ELR (cell line): ENCODE results near the gene MTIF3.
A peak's percentile ranks its signal among the peaks of the same experiment; 100 is the strongest.

Experiments
- DNase-seq: peaks from one replicate; pipeline ENCODE4 v3.0.0-alpha.2; 2015; ENCODE audit warnings: low read depth

The MTIF3 gene, protein sequence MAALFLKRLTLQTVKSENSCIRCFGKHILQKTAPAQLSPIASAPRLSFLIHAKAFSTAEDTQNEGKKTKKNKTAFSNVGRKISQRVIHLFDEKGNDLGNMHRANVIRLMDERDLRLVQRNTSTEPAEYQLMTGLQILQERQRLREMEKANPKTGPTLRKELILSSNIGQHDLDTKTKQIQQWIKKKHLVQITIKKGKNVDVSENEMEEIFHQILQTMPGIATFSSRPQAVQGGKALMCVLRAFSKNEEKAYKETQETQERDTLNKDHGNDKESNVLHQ

DNA sequence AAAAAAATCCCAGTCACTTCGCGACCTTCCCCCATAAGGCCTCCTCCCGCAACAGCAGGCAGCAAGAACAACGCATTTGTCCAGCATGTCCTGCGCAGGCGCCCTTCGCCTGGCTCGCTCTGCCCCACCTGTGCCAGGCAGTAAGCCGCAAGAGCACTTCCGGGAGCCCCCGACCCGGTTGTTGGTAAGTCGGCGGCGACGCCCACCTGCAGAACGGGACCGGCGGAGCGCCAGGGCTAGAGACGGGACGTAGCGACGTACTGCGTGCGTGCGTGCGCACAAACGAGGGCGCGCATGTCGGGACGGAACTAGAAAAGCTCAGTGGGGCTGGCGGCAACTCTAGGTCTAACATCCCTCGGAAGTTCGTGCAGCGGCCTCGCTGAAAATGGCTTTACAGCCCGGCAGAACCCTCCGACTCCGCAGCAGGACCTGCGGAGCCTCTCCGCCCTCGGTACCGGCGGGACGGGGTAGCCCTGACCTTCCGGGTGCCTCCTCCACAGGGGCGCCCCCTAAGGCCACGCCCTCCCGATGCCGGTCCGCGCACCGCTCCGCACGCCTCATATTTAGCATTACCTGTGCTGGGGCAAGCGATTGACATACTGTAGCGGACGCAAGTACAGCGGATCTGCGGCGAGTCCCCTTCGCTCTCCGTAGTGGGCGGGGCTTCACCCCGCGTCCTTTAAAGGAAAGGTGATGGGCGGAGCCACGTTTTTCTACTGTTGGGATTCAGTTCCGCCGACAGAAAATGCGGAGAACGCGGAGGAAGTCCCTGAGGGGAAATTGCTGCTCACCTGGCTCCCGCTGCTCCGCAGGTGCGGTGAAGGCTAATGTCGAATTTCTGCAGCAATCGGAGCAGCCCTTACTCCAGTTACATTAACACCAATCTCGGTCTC, at the start of gene MTIF3:
Gene MTIF3, minus strand, starts transcription at position 629 of the 893 bp plus-strand sequence. CDS start 10,116 bp downstream, outside the sequence.
- DNase-seq = peak; percentile 95

DNA sequence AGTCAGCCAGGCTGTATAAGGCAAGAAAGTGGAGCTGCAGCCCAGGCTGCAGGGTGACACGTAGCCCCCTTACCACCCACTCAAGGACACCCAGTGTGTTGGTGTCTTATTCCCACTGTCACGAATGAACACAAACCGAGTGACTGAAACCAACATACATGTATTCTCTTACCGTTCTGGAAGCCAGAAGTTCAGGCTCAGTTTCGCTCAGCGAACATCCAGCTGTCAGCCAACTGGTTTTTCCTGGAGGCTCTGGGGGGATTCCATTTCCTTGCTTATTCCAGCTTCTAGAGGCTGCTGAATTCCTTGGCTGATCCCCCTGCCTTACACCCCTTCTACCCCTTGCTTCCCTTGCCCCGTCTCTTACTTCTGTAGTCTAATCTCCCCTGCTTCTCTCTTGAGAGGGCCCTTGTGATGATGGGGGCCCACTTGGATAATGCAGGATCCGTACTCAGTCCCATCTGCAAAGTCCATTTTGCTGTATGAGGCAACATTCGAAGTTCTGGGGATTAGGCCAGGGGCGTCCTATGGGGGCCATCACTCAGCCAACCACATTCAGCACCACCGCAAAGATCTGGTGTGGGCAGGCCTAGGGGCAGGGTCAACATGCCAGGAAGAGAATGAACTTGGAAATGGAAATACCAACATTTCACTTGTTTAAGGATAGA, 47.3 kb upstream of the MTIF3 start:
- DNase-seq = no peak

DNA sequence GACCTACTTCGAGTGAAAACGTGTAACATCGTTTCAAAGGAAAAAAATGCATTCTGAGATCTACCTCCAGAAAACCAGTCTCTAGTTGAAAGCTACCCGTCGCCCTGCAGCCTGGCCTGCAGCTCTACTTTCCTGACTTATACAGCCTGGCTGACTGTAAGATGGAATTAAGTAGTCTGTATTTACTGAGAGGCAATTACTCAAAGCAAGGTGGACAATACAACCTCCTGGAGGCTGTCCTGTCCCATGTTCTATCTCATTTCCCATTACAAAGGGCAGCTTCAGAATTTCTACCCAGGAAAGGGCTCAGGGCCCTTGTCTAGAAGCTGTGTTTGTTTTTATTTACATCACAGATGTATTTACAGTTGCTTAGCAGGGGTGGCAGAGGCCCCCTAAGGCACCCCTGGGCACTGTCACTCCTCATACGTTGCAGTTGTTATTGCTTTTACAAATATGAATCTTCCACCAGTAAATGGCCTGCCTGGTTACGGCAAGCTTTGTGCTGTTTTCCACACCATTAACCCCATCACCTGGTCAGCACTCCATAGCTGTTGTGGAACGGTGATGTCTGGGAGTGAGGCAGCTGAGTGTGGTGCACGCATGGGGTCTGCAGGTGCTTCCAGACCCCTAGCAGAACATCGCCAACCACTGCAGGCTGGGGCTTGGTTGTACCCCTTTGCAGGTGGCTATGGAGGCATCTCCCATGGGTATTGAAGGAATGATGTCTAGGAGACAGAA, 46.3 kb upstream of the MTIF3 start:
- no peak for DNase-seq

DNA sequence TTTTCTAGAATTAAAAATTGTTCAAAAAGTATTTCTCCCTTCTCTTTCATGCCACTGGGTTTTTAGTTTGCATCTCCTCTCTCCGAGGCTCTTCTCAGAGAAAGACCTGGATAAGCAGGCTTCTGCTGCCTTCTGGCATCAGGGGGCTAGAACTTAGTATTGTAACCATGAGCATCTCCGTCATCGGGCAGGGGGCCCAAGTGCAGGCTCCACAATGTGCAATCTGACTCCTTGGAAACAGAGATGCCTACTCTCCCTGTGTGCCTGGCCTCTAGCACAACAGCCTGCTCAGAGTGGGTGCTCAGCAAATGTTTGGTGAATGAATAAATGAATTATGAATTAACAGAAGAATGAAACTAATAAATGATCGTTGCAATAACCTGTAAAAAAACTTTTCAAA, 45.6 kb upstream of the MTIF3 start:
- DNase-seq = no peak

DNA sequence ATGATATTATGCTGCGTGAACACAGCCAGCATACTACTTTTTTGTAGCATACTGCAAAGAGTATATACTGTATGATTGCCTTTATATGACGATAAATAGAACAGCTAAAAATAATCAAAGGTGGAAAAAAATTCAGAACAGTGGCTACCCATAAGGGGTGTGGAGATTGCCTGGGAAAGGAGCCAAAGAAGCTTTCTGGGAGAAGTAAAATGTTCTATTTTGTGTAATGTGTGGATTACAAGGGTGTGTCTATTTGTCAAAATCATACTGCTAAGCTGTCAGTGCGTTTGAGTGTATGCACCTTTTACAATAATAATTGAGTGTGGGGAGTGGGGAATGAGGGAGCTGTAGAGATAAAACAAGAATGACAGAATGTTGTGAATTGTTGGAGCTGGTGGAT, 45.2 kb upstream of the MTIF3 start:
- no peak for DNase-seq

DNA sequence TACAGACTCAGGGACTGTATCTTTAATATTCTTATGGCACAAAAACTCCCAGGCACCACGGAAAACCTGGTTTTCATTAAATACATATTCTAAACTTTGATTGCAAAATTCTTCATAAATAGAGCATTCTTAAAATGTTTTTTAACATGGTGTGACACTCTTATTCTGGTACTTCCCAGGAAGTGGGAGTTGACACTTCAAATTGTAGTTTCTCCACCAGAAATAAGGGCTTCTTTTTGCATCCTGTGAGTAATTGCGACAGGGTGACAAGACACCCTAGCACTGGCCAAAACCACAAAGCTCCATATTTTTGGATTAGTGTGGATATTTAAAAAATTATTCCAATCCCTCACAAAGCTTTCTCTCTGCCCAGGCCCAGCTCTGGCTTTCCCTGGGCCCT, 43.6 kb upstream of the MTIF3 start:
- DNase-seq = no peak

DNA sequence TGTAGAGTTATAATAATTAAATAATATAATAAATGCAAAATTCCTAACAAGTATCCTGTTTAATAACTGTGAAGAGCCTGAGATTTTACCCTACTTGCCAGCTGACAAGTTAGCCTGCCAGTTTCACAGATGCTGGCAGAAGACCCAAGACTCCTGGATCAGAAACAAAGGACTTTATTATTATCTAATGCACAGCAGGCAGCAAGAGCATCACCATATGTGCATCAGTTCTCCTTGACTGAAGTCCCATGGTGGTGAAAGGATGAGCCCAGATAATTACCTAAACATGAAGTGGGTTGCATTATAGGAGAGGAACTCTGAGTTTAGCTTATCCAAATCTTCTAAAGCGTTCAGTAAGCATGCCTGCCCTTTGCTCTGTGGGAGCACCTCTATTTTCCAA, 39.1 kb upstream of the MTIF3 start:
- DNase-seq = no peak

DNA sequence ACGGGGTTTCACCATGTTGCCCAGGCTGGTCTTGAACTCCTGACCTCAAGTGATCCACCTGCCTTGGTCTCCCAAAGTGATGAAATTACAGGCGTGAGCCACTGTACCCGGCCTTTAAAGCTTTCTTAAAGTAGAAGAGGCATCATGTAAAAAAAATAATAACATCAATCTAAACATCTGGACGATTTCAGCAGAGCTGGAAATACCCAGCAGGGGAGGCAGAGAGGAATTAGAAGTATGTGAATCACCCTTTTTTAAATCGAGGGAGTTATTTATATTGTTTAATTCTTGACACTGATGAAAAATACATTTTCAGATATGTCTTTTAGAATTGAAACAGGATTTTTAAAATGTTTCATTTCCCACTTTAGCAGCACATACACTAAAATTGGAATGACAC, 37.4 kb upstream of the MTIF3 start:
- DNase-seq = no peak

DNA sequence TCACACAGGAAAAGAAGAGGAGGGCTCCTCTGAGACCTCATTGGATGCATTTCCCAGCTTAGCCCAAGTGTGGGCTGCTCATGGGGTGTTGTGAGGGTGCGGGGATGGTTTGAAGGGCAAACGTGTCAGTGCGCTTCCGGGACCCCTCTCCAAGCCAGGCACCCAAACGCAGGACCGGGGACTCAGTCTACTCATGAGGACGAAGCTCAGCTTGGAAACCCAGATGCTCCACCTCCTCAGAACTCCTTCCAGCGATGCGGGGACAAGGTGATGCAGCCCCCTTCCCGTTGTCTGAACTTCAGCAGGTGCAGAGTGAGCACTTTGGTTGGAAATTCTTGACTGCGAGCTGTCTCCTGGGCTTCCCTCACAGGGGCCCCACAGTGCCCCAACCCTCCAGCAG, 33.1 kb upstream of the MTIF3 start:
- DNase-seq = no peak

DNA sequence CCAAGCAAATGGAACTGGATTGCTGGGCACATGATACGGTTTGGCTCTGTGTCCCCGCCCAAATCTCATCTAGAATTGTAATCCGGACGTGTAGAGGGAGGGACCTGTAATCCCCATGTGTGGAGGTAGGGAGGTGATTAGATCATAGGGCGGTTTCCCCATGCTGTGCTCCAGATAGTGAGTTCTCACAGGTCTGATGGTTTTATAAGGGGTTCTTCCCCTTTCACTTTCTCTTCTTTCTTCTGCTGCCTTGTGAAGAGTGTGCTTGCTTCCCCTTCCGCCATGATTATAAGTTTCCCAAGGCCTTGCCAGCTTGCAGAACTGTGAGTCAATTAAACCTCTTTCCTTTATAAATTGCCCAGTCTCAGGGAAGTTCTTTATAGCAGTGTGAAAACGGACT, 32.6 kb upstream of the MTIF3 start:
- DNase-seq = no peak

DNA sequence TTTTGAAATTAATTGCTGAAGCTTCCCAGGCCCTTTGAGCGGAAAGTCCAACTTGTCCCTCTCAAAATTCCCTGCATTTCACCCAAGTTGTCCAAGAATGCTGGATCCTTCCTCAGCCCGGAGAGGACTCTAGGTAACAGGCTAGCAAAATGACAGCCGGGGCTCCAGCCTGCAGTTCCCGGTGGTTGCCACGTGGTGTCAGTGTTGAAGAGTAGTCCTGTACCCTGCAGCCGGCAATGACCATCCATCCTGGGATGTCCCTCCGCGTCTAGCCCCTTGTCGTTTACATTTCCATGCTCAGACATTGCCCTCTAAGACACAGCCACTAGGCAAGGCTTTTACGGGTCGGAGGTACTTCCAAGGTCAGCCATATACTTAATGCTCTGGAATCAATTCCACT, 31.4 kb upstream of the MTIF3 start:
- peak; percentile 57 for DNase-seq

DNA sequence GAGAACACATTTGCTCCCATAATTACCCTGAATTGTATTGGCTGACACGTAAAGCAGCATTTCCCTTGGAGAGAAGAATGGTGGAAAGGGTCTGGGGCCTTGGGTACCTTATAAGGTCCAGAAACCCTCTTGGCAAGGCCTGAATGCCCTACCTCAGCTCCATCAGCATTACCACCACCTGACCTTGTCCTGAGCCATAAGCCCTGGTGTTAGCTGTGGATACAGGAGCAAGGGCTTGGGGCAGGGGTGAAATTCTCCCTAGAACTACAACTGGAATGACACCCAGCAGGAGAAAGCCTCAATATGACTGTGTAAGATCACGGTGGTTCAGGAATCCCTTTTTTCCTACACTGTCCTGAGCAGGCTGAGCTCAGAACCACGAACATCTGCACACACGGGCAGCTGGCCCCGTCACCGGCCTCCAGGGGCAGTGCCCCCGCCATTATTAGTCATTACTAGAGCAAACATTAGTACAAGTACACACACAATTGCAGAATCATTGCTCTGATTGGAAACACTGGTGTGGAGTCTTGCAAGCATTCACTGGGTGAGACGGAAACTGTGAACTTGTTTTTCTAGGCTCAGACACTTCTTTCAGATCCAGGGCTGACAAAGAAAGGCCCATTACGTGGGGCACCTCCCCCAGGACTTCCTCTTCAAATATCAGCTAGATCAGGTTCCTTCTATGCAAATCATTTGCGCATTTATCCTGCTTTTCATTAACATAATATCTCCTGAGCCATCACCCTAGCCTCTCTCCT, 26.8 kb upstream of the MTIF3 start:
- DNase-seq = peak; percentile 45

DNA sequence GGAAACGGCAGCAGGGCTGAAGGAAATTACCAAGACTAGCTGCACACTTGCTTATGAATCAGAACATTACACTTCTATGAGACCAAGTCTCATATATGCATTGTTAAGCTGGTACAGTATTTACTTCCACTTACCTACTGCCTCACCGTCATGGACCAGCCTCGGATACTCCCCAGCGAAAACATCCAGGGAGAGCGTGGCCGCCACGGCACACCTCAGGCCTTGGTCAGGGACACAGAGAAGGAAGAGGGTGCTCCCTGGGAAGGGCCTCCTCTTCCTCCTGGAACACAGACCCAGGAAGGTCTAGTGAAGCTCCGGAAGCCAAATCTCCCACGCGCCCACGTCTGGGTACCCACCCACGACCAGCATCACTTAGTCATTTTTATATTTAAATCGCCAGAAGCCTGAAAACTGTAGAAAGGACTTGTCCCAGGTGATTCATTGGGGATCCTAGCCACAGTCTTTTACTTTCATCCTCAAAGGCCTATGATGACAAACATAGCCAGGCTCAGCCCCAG, 24.4 kb upstream of the MTIF3 start:
- DNase-seq = no peak

DNA sequence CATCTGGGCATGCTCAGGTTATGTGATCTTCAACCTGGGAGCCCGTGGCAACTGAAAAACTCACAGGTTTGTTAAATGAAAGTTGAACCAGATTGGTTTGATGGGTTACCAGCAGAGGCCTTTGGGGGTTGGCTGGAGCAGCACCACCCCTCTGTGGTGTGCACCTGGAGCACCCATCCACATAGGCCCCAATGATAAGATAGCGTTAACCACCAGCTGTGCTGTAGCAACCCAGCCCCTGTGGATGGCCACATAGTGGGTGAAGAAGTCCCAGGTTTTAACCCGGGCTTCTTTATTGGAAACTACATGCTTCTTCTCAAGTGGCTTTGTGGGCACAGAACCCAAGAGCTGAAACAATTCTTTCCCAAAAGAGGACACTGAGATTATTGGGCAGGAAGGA, 22.6 kb upstream of the MTIF3 start:
- DNase-seq = no peak

DNA sequence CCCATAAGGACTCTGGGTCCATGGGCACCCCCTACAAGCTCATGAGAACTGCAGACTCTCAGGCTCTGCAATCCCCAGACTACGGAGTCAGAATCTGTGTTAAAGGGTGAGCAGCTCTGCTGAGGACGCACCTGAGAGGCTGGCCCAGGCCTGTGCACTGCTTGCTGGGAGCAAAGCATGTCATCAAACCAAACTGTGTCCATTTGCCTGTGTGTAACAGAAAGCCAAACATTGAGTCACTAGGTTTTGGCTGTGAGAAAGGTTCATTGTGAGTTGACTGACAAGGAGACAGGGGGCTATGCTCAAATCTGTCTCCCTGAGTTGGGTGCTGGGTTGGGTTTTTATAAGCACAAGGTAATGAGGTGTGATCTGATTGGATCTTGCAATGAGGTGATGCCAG, 22.1 kb upstream of the MTIF3 start:
- DNase-seq = no peak

DNA sequence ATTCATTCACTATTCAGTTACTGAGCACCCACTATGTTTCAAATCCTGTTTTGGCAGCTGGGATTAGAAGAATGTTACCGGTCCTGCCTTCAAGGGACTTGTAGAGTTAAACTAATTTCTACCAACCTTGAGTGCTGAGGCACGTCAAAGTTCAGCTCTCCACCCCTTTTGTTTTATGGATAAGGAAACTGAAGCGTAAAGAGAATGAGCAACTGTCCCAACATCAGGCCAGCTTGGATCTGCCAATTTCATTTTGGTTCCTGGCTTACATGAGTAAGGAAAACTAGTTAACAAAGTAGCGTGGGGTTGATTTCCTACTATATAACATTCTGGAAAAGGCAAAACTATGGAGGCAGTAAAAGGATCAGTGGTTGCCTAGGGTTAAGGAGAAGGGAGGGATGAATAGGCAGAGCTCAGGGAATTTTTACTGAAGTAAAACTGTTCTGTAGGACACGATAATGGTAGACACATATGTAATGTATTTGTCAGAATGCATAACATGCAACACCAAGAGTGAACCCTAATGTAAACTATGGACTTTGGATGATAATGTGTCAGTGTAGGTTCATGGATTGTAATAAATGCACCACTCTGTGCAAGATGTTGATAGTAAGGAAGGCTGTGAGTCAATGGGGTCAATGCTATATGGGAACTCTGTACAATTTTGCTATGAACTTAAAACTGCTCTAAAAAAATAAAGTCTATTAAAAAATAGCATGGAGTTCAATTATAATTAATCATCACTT, 19.9 kb upstream of the MTIF3 start:
- DNase-seq = no peak

DNA sequence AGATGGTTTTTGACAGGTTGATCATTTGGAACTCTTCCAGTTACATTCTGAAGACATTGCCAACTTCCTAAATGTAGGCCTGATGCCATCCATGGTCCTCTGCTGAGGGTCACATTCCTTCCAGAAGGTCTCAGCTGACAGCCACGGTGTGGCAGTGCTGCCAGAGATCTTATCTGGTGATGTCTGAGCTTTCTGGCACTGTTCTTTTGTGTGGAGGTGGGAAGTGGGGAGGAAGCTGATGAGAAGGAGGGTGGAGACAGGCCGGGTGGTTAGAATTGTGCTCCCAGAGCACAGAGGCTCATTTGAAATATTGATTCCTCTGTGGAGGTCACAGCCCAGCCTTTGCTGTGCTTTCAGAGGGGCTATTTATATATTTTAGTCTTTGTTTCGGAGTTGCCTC, 16.1 kb upstream of the MTIF3 start:
- DNase-seq = no peak

DNA sequence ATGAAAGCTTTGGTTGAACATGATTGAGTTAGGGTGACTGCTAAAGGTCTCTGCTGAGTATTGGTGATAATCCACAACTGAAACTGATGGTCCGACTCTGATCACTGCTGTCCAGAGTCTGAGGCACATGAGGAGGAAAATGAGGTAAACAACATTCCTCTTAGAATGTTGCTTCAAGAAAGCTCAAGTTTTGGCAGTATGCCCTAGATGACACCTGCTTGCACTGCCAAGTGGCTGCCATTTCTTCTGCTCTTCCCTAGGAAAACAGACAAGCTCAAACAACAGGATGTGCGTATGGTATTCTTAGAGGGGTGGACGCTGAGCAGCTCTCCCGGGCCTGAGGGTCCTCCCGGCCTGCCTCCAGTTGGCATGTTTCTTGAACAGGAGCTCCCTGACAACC, 15.2 kb upstream of the MTIF3 start:
- DNase-seq = no peak

DNA sequence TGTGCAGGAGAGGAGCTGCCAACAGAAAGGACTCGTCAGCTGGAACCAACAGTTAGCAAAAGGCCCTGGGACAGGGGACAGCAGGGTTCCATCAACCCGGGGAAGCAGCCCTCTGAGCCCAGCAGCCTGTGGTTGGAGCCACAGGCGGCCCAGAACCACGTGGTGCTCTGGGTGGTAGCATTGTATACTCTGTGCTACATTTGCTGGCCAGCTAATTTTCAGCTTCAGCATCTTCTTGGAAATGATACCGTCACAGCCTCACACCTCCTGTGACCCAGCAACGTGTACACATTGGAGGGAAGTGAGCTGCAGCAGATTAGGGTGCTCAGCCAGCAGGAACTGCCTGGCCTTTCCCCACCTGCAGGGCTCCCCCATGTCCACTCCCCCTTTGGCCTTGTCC, 13.1 kb upstream of the MTIF3 start:
- DNase-seq = no peak

DNA sequence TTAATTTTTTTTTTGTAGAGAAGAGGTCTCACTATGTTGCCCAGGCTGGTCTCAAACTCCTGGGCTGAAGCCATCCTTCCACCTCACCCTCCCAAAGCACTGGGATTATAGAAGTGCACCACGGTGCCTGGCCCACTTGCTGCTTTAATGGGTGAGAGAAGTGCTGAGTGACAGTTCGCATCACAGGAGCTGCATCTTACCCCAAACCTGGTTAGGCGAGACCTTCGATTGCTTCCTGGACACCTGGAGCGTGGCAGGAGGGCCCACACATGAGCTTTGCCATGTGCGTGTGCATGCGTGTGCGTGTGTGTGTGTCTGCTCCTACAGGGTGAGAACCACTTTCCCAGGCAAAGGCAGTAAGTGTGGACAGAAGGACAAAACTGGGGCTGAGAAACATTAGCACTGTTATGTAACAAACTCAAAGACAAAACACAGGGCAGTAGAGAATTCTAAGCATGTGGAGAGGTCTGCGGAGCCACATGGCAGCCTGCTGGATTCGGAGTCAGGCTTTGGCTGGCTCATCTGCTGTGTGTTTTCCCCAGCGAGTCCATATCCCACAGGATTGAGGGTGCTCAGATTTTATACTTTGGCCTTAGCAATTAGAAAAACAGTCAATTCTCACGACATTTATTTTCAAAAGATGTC, 11.7 kb upstream of the MTIF3 start:
- DNase-seq = no peak
